ENCODE data around the gene FBXO42.
"Not testable (repeated sequence)": the region's sequence is repeated elsewhere in the genome, so short reads cannot be mapped to it uniquely, and the experiment has no call there.

FBXO42 gene

DNA sequence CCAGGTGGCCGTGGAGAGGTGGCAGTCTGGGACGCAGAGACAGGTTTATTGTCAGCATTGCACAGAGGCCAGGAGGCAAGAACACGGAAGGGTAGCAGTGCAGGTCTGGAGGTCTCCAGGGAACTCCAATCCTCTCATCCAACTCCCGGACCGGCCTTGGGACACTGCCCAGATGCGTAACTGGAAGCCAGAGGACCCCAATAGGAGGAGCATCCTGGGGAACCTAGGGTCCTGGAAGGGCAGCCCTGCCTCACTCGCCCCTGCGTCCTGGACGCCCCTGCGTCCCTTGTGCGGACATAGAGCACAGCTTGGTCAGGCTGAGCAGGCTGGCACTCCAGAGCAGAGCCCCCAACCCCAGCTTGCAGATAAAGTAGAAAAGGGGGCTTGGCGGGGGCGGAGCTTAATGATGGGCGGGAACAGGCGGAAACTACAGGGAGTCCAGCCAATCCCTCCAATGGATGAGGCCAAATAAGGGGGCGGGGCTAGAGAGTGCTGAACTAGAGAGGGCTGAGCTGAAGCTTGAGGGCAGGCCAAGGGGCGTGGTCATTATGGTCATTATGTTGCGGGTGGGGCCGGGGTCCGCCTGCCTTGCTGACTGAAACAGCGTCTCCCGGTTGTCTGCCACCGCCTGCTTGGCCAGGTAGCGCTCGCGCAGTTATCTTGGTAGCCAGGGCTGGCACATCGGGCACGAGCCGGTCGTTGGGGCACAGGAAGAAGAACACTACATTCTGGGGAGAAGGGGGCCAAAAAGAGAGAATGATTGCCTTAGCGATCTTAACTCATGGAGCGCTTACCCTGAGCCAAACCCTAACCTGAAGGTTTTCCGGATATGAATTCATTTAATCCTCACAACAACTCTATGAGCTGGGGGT lies 136.2 kb downstream of the FBXO42 start:
- DNase-seq = no peak

DNA sequence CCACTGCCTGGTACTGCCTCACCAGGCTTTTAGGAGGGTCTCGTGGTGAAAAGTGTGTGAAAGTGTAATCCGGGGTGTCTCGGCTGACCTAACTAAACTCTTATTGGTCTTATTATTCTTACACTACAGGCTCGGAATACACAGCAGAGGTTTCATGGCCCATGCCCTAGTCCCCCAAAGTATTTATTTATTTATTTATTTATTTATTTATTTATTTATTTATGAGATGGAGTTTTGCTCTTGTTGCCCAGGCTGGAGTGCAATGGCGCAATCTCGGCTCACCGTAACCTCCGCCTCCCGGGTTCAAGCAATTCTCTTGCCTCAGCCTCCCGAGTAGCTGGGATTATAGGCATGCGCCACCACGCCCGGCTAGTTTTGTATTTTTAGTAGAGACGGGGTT lies 137.0 kb downstream of the FBXO42 start:
- DNase-seq = not testable (repeated sequence)

DNA sequence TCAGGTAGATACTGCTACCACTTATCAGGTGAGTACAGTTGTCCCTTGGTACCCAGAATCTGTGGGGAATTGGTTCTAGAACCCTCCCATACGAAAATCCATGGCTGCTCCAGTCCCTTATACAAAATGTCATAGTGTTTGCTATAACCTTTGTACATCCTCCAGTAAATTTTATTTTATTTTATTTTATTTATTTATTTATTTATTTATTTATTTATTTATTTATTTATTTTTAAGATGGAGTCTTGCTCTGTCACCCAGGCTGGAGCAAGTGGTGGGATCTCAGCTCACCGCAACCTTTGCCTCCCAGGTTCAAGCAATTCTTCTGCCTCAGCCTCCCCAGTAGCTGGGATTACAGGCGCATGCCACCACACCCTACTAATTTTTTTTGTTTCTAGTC lies 138.7 kb downstream of the FBXO42 start:
- DNase-seq = not testable (repeated sequence)

DNA sequence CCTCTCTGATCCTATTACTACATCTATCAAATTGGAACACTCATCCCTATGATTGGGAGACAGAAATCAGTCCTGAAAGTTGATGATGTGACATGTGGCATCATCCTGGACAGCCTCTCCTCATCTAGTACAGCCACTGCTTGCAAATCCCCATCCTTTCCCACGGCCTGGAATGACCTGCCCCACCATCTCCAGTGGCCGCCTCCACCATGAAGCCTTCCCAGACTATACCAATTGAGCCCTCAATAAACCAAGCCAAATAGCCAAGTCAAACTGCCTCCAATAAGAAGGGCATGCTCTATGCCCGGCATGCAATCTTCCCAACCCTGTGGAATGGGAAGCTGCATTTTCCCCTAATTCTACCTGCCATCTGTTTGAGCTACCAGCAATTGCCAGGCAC lies 139.3 kb downstream of the FBXO42 start:
- DNase-seq = no peak

DNA sequence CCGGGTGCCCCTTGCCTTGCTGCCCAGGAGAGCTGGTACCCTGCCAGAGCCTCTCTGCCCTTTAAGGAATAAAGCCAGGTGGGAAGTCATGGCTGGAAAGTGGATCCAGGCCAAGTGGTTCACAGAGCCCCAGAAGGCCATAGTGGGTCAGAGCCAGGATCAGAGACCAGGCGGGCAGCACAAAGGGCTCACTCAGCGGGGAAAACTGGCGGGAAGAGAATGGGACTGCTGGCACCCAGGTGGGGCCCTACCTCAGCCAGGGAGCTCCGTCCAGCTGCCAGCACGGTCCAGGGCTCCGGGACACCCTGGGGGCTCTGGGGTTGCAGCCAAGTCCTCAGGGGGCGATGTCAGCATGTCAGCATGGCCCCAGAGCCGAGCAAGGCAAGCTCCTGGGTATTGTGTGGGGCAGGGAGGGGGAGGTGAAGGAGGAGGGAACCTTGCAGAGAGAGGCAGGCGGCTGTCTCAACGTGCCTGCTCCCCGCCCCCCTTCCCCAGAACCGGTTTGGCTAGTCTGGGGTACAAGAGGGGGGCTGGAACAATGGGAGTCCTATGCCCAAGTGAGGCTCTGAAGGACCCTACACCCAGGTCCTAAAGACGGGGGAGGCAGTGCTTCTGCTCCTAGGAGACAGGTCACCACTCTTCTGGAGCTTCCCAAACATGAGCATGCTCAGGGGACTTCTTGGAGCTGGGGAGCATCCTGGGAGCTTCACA lies 139.9 kb downstream of the FBXO42 start, which contains the start of gene ARHGEF19:
Gene ARHGEF19 (minus strand): TSS at position 402 of the 711 bp plus-strand sequence. CDS start 3,598 bp downstream, outside the sequence.
- DNase-seq = no peak

DNA sequence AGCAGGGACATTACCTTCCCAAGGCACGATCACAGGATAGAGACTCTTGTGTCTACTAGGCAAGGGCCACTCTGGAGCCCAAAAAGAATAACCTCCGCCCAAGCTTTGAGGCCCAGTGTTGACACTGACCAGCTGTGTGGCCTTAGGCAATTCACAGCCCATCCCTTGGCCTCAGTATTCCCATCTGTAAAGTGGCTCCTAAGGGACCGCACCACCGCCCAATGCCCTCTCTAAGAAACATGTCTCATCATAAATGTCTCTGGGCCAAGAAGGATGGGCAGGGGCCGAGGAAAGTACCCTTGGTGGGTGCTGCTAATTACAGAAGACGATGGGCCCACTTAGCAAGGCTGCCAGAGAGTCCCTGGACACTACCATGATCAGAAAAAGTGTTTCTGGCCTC lies 140.5 kb downstream of the FBXO42 start:
- DNase-seq = no peak

DNA sequence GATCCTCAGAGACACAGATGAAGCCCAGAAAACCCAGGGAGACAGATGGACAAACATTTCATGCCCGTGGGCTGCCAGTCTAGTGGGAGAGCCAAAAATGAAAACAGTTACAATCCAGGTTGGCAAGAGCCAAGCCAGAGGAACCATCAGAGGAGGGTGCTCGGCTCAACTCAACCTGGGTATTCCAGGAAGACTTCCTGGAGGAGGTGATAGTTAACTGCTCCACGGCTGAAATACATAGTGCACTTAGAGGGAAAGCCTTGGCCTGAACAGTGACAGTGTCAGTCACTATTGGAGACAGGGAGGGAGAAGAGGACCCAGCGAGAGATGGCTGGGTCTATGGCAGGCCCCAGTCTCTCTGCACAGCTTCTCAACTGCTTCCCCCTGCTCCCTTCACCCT lies 141.7 kb downstream of the FBXO42 start:
- no peak for DNase-seq

DNA sequence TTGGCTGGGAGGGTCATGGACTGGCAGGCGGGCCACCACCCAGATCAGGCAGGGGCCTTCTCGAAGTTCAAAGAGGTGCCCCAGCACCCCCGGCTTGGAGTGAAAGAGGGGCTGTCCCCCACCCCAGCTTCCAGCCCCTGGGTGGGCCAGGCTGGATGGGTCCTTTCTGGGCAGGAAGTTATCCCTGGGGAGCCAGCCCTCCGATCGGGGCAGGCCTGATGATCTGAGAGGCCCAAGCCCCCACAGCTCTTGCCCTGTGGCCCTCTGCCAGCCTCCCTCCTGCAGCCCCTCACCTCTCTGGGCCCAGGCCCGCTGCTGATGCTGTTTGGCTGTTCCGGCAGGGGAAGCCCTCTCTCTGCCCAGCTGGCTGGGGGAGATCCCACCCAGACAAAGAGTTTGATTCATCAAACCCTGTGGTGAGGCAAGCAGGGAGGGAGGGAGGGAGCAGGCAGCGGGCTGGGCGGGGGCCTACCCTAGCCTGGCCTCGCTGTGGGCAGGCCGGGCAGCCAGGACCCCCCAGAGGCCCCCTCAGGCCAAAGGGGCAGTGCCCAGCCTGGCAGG lies 142.4 kb downstream of the FBXO42 start:
- DNase-seq = no peak

DNA sequence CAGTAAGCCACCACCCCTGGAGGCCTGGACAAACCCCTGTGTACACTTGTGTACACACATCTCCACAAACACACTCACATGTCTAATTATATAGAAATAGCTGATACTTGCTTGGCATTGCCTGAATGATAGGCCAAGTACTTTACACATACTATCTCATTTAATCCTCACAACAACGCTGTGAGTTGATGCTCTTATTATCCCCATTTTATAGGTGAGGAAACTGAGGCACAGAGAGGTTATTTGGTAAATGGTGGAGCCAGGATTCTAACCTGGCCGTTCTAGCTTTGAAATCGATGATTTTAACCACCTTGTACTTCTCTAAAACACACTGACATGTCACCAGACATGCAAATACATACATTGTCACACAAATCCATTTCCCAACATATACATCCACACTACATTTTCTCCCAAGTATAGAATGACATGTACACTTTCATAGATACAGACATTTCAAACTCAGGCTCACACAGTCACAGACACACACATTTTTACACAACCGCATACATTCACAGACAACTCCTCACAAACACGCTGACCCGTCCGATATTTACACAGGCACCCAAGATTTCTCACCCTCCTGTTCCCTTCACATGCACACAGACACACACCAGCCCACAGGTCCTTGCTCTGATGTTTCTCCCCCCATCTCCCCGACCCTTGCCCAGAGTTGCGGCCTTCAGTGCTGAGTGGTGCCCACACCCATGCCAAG lies 143.0 kb downstream of the FBXO42 start:
- no peak for DNase-seq

DNA sequence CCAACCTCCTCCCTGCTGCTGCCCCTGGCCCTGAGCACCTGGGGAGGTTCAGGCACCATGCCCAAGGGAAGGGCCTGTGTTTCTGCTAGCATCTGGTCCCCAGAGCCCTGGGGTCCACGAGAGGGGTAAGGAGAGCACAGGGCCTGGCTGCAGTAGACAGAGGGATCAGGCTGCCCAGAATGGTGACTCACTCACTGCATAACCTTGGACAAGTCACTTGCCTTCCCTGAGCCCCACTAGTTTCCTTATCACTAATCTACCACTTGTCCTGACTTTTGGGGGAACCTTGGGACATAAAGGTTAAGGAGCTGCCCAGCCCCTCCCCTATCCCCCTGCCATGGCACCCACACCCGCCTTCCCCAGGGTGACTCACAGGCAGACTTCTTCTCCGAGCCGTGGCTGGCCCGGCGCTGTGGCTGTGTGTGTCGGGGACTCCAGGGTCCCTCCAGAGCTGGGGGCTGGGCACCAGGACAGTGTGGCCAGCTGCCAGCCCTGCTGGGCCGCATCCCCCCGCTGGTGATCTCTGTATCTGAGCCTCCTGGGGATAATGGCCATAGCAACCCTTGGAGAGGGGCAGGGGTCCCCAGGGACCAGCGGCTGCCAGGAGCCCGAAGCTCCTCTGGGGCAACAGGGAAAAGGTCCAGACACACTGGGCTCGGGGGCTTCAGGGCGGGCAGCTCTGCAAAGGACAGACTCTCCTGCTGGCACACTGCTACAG lies 143.9 kb downstream of the FBXO42 start:
- no peak for DNase-seq

DNA sequence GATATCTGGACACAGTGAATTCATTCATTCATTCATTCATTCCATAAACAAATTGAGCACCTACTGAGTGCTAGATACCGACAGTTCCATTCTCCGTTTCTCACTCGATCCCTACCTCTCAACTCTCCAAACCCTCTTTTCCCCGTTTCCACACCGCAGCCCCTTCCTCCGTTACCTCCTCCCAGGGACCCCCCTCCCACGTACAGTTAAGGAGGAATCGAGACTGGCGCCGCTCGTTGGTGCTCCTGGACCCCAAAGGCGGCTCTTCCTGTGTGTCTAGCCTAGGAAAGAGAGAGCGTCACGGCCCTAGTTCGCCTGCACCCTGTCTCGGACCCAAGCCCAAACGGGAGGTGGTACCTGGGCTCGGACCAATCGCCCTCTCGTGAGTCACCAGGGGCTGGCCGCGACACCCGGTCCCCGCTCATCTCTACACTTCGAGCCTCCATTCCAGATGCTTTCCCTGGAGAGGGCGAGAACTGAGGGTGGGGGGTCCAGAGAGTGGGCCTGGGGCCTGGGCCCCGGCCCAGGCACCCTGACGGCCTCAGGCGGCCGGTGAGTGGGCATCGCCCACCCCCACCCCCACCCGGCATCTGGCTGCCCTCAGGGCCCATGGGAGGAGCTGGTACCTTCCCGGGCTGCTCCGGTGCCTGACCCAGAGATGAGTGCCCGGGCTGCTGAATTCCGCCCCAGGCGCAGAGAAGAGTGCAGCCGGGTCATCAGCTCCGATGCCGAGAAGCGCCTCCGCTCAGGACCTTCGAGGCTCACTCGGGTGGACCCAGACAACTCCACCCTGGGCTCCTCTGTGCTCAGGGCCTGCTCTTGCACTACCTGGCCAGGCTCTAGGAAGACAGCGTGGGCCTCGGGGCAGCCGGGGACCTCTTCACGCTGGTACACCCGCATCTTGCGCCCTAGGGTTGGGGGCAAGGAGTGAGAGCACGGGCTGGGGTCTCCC lies 144.7 kb downstream of the FBXO42 start:
- DNase-seq = no peak

DNA sequence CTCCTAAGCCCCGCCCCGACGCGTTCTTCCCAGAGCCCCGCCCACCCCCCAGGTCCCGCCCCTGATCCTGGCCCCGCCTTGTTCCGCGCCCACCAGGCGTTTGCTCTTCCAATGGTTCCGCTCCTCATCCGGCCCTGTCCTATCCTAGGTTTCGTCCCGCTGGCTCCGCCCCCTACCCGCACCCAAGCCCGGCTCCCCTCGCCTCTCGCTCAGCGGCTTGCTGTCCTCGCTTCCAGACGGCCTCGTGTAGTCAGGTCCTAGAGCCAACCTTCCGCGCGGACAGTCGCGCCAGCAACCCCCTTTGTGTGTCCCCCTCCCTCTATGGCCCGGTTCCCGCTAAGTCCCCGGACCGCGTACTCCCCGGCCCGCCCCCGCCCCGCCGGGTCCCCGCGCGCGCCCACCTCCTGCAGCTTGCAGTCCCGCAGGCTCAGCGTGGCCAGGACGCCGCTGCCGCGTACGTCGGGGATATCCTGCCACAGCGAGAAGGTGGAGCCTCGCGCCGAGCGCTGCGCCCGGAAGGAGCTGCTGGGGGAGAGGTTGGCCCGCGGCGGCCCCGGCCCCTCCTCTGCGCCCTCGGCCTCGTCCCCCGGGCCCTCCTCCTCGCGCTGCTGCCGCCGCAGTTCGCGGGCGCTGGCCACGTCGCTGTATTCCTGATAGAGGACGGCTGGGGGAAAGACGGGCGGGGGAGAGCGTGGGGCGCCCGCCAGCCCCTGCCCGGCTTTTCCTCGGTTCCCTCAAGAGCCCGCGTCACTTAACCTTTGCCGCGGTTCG lies 145.5 kb downstream of the FBXO42 start:
- peak in 1 of 2 experiments; percentile 40 for DNase-seq

DNA sequence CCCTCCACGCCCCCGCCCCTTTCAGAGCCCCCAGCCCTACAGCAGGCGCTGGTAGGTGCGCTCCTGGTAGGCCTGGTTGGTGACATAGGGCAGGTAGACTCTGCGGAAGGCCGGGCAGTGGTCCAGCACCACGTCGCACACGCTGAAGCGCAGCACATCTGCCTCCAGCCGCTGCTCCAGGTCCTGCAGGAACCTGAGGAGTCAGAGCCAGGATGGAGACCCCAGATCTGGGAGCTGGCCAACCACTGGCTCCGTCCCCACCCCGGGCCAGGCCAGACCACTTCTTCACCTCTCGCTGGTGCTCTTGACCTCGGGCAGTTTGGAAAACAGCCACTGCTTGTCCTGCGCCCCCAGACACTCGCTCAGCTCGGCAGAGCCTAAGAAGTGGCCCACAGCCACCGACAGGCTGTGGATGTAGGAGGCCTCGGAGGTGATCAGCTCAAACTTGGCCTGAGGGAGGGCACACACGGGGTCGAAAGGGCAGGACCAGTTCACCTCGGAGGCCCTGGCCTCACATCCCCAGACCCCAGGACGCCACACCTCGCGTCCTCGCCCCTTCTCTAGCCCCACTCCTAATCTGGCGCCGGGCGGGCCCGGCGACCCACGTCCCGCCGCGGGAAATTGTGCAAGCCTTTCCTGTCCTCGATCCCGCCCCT lies 146.3 kb downstream of the FBXO42 start:
- DNase-seq = no peak

DNA sequence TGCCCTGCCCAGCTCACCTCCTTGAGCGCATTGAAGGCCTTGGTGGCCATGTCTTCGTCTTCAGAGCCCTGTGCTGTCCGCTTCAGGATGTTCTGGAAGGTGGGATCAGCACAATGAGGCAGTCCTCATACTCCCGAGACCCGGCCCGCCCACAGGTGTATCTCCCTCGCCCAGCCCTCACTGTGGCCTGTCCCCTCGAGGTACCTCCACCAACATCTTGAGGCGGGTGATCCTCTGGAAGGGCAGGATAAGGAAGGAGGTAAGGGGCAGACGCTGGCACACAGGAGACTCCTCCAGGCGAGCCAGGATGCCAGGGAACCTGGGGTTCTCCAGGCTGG lies 147.0 kb downstream of the FBXO42 start:
- no peak for DNase-seq

DNA sequence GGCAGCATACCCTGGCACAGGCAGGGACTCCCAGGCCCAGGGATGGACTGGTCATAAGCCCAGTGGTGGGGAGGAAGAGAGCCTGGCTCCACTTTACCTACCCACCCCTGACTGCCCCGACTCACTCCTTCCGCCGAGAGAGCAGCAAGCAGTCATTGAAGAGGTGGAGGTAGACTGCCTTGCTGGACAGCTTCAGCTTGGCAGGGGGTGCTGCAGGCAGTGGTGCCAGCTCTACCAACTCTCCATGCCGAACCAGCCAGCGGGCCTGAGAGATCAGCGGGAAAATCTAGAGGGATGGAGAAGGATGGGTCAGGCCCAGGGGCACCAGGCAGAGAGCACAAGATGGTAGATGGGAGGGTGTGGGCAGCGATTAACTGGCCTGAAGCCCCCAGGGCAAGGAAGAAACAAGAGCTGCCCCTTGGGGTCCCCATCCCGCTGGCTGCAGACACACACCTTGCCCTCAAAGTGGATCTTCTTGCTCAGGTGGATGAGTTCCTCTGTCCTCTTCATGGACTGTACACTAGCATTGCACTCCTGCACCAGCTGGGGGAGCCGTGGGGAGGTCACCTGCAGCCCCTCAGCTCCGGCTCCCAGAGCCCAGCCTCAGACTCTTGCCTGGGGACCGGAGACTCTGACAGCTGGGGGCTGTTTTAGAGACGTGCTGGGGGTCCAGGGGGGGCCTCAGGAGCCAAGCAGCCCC lies 147.5 kb downstream of the FBXO42 start:
- no peak for DNase-seq

DNA sequence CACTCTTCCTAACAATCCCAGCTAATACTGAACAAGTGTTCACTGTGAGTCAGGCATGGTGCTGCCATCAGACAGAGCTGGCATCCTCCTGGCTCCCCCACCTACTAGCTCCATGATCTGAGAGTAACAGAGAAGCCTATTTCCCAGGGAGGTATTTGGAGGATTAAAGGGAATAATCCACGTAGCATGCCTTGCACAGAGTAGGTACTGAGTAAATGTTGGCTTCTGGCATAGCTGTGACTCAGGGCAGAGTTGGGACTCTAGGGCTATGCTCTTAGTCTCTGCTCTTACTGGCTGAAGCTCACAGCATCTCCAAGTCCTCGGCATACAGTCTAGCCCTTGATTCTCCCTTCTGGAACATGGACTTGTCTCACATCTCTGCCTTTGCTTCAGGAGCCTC lies 148.1 kb downstream of the FBXO42 start:
- DNase-seq = no peak

DNA sequence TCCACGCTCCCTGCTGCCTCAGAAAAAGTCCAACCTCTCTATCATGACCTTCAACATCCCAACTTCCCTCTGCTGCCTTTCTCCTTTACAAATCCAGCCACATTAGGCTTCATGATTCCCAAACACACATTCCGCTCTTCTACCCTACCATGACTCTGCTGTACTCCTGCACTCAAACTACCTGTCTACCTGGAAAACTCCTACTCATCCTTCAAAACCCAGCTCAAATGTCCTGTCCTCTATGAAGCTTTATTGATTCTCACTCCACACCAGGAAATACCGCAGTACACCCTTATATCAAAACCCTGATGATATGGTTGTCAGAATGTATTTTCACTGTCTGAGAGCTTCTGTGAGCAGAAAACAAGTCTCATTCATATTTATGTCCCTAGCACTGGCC lies 148.7 kb downstream of the FBXO42 start:
- DNase-seq = no peak

DNA sequence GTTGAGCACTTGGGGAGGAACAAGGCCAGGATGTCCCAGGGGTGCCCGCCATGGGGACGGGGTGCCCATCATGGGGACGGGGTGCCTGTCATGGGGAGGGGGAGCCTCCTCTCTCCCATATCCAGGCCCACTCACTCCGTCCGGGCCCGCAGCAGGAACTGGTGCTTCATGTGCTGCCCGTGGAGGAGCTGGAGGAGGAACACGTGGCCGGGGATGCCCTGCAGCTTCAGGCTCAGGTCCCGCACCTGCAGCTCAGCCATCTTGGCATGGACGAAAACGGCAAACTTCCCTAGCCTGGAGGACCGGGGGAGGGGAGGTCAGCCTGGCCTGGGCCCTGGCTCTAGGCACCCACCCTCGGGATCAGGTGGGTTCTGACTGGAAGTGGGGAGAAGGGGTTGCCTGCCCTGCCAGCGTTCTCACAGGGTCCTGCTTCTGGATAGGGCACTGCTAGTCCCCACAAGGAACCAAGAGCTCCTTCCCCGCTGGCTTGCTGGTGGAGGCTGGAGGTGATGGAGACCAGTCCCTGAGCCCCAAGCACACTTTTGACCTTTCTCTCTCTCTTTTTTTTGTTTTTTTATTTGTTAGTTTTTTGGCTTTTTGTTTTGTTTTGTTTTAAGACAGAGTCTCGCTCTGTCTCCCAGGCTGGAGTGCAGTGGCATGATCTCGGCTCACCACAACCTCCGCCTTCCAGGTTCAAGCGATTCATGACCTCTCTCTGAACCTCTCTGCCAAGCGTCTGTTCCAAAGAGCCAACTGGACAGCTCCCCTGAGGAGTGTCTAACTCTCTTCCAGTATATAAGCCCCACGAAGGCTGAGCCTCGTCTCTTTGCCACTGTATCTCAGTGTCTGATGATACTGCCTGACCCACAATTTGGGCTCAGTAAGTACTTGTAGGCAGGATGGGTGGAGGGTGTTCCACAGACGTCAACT lies 149.7 kb downstream of the FBXO42 start:
- DNase-seq = no peak
